GM12878 (cell line): Measurements from ENCODE around the gene REV1.

Experiments used
- CEBPZ ChIP-seq: fragments of 150-350 bp; IDR thresholded peaks from 2 replicates; pipeline ENCODE4 v1.6.1; 2016; ENCODE audit warnings: low read depth, low read length
- CHD2 ChIP-seq: IDR thresholded peaks from 2 replicates; pipeline ENCODE4 v1.6.1; 2011; ENCODE audit warnings: low read depth, low read length, improper control_type of control experiment, borderline replicate concordance
- CTCF ChIP-seq, 3 experiments: IDR thresholded peaks in 2 of 3; conservative IDR thresholded peaks in 1 of 3; 2 replicates each; pipeline ENCODE4 v1.5.1; 2011; ENCODE audit warnings: low read depth in 3 of 3, low read length in 3 of 3, mild to moderate bottlenecking in 3 of 3, control low read depth in 2 of 3, moderate library complexity in 2 of 3, inconsistent platforms in 1 of 3, mixed read lengths in 1 of 3; ENCODE audit not compliant: control insufficient read depth in 2 of 3, insufficient read depth in 1 of 3; ENCODE audit errors: extremely low read depth in 1 of 3
- EP300 ChIP-seq, 2 experiments: fragments of 150-350 bp in 1 of 2; IDR thresholded peaks; 2 replicates each; pipeline ENCODE4 v1.6.1; 2011 to 2012; ENCODE audit warnings: low read depth in 2 of 2, low read length in 2 of 2, borderline replicate concordance in 1 of 2, improper control_type of control experiment in 1 of 2, inconsistent platforms in 1 of 2; ENCODE audit not compliant: control insufficient read depth in 1 of 2
- GABPA ChIP-seq: IDR thresholded peaks from 2 replicates; pipeline ENCODE4 v1.6.1; 2014; ENCODE audit warnings: antibody characterized with exemption, low read depth, mild to moderate bottlenecking, inconsistent platforms
- JUND ChIP-seq: IDR thresholded peaks from 2 replicates; pipeline ENCODE4 v1.6.1; 2012; ENCODE audit warnings: low read depth, mild to moderate bottlenecking, low read length, improper control_type of control experiment, moderate library complexity
- MYC ChIP-seq: IDR thresholded peaks from 2 replicates; pipeline ENCODE4 v1.6.1; 2011; ENCODE audit warnings: mild to moderate bottlenecking, low read length, moderate library complexity, inconsistent platforms; ENCODE audit not compliant: insufficient read depth, insufficient replicate concordance, insufficient read length, severe bottlenecking
- POLR2A ChIP-seq: IDR thresholded peaks from 2 replicates; pipeline ENCODE4 v1.6.1; 2011; ENCODE audit warnings: low read depth, mild to moderate bottlenecking, low read length
- YBX1 ChIP-seq: fragments of 450-650 bp; IDR thresholded peaks from 2 replicates; pipeline ENCODE4 v1.6.1; 2016; ENCODE audit warnings: antibody characterized with exemption
- ZNF207 ChIP-seq: fragments of 450-650 bp; IDR thresholded peaks from 2 replicates; pipeline ENCODE4 v1.6.1; 2014; ENCODE audit warnings: antibody characterized with exemption, mild to moderate bottlenecking, borderline replicate concordance

GRCh38 chr2:99439971-99440505, 49.8 kb downstream of the REV1 start:
- no peak for TF ChIP-seq CTCF (IDR thresholded peaks at IDR 0.05 in 2 of 3, conservative IDR thresholded peaks at IDR 0.05 in 1 of 3; ENCODE audit: control insufficient read depth in 2 of 3, extremely low read depth in 1 of 3, insufficient read depth in 1 of 3, low read depth in 3 of 3, low read length in 3 of 3)
- TF ChIP-seq YBX1: no peak
- no peak for TF ChIP-seq POLR2A
- TF ChIP-seq CEBPZ: no peak
- TF ChIP-seq CHD2: no peak
- no peak for TF ChIP-seq ZNF207
- TF ChIP-seq MYC: no peak
- no peak for TF ChIP-seq EP300 (IDR thresholded peaks at IDR 0.05; ENCODE audit: borderline replicate concordance in 1 of 2, control insufficient read depth in 1 of 2, low read depth in 2 of 2, low read length in 2 of 2)
- no peak for TF ChIP-seq JUND
- TF ChIP-seq GABPA: no peak
